Endodermal cell (in vitro differentiated cells): ENCODE measurements around the gene RBKS. TPM values are rescaled to one million over a fixed set of nuclear protein-coding genes. Genes with fewer than 3 reads are reported as not detected.

Experiments used
- DNase-seq: peaks from one replicate; pipeline ENCODE4 v3.0.0-alpha.2; 2017
- H3K27ac ChIP-seq: 2 replicates; pipeline ENCODE4 v1.5.1; 2013; ENCODE audit warnings: mild to moderate bottlenecking, low read depth, low read length, moderate library complexity
- H3K27me3 ChIP-seq: 2 replicates; pipeline ENCODE4 v1.6.1; 2013; ENCODE audit warnings: mild to moderate bottlenecking, low read length, moderate library complexity; ENCODE audit not compliant: insufficient read depth, control insufficient read depth, poor library complexity, severe bottlenecking
- H3K36me3 ChIP-seq: 2 replicates; pipeline ENCODE4 v1.7.0; 2013; ENCODE audit warnings: mild to moderate bottlenecking, low read length, moderate library complexity; ENCODE audit not compliant: control insufficient read depth, insufficient read depth
- H3K4me1 ChIP-seq: one replicate; pipeline ENCODE4 v1.7.0; 2013; ENCODE audit warnings: low read length; ENCODE audit not compliant: control insufficient read depth, insufficient read depth
- H3K4me3 ChIP-seq: 2 replicates; pipeline ENCODE4 v1.5.1; 2013; ENCODE audit warnings: mild to moderate bottlenecking, low read length, moderate library complexity
- H3K9ac ChIP-seq: 2 replicates; pipeline ENCODE4 v1.6.1; 2013; ENCODE audit warnings: mild to moderate bottlenecking, low read length, moderate library complexity; ENCODE audit not compliant: poor library complexity, severe bottlenecking; ENCODE audit errors: extremely low read depth
- H3K9me3 ChIP-seq: 2 replicates; pipeline ENCODE4 v1.6.1; 2013; ENCODE audit warnings: mild to moderate bottlenecking, low read length, moderate library complexity; ENCODE audit not compliant: control insufficient read depth
- H3K27ac Mint-ChIP-seq: 2 replicates; pipeline ENCODE4 v1.8.0; 2020; ENCODE audit warnings: mixed read lengths
- H3K27me3 Mint-ChIP-seq: 2 replicates; pipeline ENCODE4 v1.8.0; 2021; ENCODE audit warnings: mild to moderate bottlenecking, mixed read lengths; ENCODE audit not compliant: insufficient read depth
- H3K36me3 Mint-ChIP-seq: 2 replicates; pipeline ENCODE4 v1.8.0; 2020; ENCODE audit warnings: low read depth, mixed read lengths
- H3K4me1 Mint-ChIP-seq: 2 replicates; pipeline ENCODE4 v1.8.0; 2020; ENCODE audit warnings: mixed read lengths
- H3K4me3 Mint-ChIP-seq: 2 replicates; pipeline ENCODE4 v1.8.0; 2020; ENCODE audit warnings: mild to moderate bottlenecking, moderate library complexity, mixed read lengths
- H3K9me3 Mint-ChIP-seq: 2 replicates; pipeline ENCODE4 v1.8.0; 2020; ENCODE audit warnings: mild to moderate bottlenecking, mixed read lengths
- CTCF ChIP-seq: fragments of 200-600 bp; sonication (generic); conservative IDR thresholded peaks from 2 replicates; pipeline ENCODE4 v1.5.0; 2021; ENCODE audit warnings: antibody characterized with exemption, mild to moderate bottlenecking
- WGBS, 2 experiments: methylation state at CpG; one replicate each; pipeline versions ENCODE4 v1.1.5 to v1.1.7; 2013; ENCODE audit warnings: missing lambda C conversion rate in 2 of 2, mixed read lengths in 1 of 2; ENCODE audit not compliant: insufficient coverage in 1 of 2, insufficient read length in 1 of 2; 5-methylcytosine and 5-hydroxymethylcytosine counted together
- total RNA-seq, 2 donors: library from RNA; stranded (reverse); fragmentation: NEBNext Ultra II Directional in 1 of 2; extraction: Animal tissue kit (Norgen Biotek cat#: 25700) in 1 of 2; gene quantifications; 2 replicates in 1 of 2; 3 replicates in 1 of 2; pipeline ENCODE4 v1.2.1, GENCODE V29; 2021

Gene RBKS
- total RNA-seq, 2 donors from 2014 or later = 4.4 to 4.9 TPM

- no peak overlapping the region for H3K4me3 ChIP-seq
These were observed 41.3 kb upstream of the RBKS start for GRCh38 chr2:27931361-27931950.

GRCh38 chr2:27929916-27930486, 39.8 kb upstream of the RBKS start:
- no peak overlapping the region for H3K9ac ChIP-seq
- DNase-seq = no peak
- H3K27me3 Mint-ChIP-seq = no peaks in the 10 kb centered on the region
- peaks cover 10% of the 10 kb centered on the region for H3K36me3 ChIP-seq
- no peak for TF ChIP-seq CTCF
- H3K27me3 ChIP-seq = no peaks in the 10 kb centered on the region
- H3K4me3 ChIP-seq = no peak overlapping the region
- peaks cover 4% of the 10 kb centered on the region for H3K4me1 Mint-ChIP-seq
- 89 to 91% methylated on average over 8 to 11 of the region's 11 CpGs for WGBS, 2 experiments
- H3K27ac ChIP-seq = no peak overlapping the region
- H3K9me3 ChIP-seq = no peaks in the 10 kb centered on the region
- no peak overlapping the region for H3K27ac Mint-ChIP-seq
- H3K9me3 Mint-ChIP-seq = no peaks in the 10 kb centered on the region
- no peak overlapping the region for H3K4me3 Mint-ChIP-seq
- H3K4me1 ChIP-seq = no peaks in the 10 kb centered on the region
- H3K36me3 Mint-ChIP-seq = no peaks in the 10 kb centered on the region

More at GRCh38 chr2:27931361-27931950, 41.3 kb upstream of the RBKS start:
- 86 to 87% methylated on average over 1 to 4 of the region's 4 CpGs for WGBS, 2 experiments
- Histone ChIP-seq H3K9me3 (no peaks in the 10 kb centered on the region), H3K36me3 (peaks cover 10% of the 10 kb centered on the region), H3K27me3 (no peaks in the 10 kb centered on the region), H3K4me1 (no peaks in the 10 kb centered on the region), H3K27ac (no peak overlapping the region), H3K9ac (no peak overlapping the region)
- no peaks in the 10 kb centered on the region for H3K9me3 Mint-ChIP-seq
- H3K4me3 Mint-ChIP-seq = no peak overlapping the region
- no peak for DNase-seq
- TF ChIP-seq CTCF = no peak
- H3K27me3 Mint-ChIP-seq = no peaks in the 10 kb centered on the region
- no peak overlapping the region for H3K27ac Mint-ChIP-seq
- no peaks in the 10 kb centered on the region for H3K36me3 Mint-ChIP-seq
- peaks cover under 1% of the 10 kb centered on the region for H3K4me1 Mint-ChIP-seq

- H3K27me3 Mint-ChIP-seq = no peaks in the 10 kb centered on the region
- no peaks in the 10 kb centered on the region for H3K9me3 Mint-ChIP-seq
- peaks cover 10% of the 10 kb centered on the region for H3K36me3 ChIP-seq
- no peak for TF ChIP-seq CTCF
- H3K4me3 ChIP-seq = no peak overlapping the region
- no peaks in the 10 kb centered on the region for H3K27me3 ChIP-seq
- H3K27ac ChIP-seq = no peak overlapping the region
- no peak overlapping the region for H3K27ac Mint-ChIP-seq
- no peaks in the 10 kb centered on the region for H3K9me3 ChIP-seq
- no peak for DNase-seq
- H3K4me1 Mint-ChIP-seq = peaks cover 4% of the 10 kb centered on the region
- no peaks in the 10 kb centered on the region for H3K36me3 Mint-ChIP-seq
- no peaks in the 10 kb centered on the region for H3K4me1 ChIP-seq
- H3K4me3 Mint-ChIP-seq = no peak overlapping the region
- 93 to 100% methylated on average over 1 to 4 of the region's 4 CpGs for WGBS, 2 experiments
- H3K9ac ChIP-seq = no peak overlapping the region
These were observed 35.7 kb upstream of the RBKS start for GRCh38 chr2:27925766-27926472.
